SK-N-SH treated with all-trans-retinoic acid at 6 μM for 48 hours (cell line): ENCODE measurements around the gene POMGNT1.

Experiments used
- ATAC-seq: fragments of 200-7000 bp; cut with Tn5 transposase; 3 replicates; pipeline ENCODE4 v1.9.1; 2020; ENCODE audit warnings: mild to moderate bottlenecking, moderate library complexity
- BACH2 ChIP-seq: fragments of 250-450 bp; sonication (Bioruptor Pico); IDR thresholded peaks from 2 replicates; pipeline ENCODE4 v1.9.0; 2021; ENCODE audit warnings: mild to moderate bottlenecking, borderline replicate concordance
- CREB5 ChIP-seq: fragments of 250-450 bp; sonication (Bioruptor Pico); IDR thresholded peaks from 2 replicates; pipeline ENCODE4 v1.5.1; 2020; ENCODE audit warnings: low read depth, mild to moderate bottlenecking, moderate library complexity
- CSDC2 ChIP-seq: fragments of 250-450 bp; sonication (Bioruptor Pico); IDR thresholded peaks from 2 replicates; pipeline ENCODE4 v1.5.0; 2020; ENCODE audit warnings: mild to moderate bottlenecking, moderate library complexity
- CSRNP3 ChIP-seq: fragments of 250-450 bp; sonication (Bioruptor Pico); IDR thresholded peaks from 2 replicates; pipeline ENCODE4 v1.5.1; 2021; ENCODE audit warnings: mild to moderate bottlenecking, moderate library complexity
- ESRRG ChIP-seq: fragments of 250-450 bp; sonication (Bioruptor Pico); IDR thresholded peaks from 2 replicates; pipeline ENCODE4 v1.6.1; 2021; ENCODE audit warnings: mild to moderate bottlenecking
- GLIS3 ChIP-seq: fragments of 250-450 bp; sonication (Bioruptor Pico); IDR thresholded peaks from 2 replicates; pipeline ENCODE4 v1.5.0; 2020; ENCODE audit warnings: mild to moderate bottlenecking, moderate library complexity
- ISL1 ChIP-seq: fragments of 250-450 bp; sonication (Bioruptor Pico); IDR thresholded peaks from 2 replicates; pipeline ENCODE4 v2.1.2; 2022; ENCODE audit warnings: mild to moderate bottlenecking, moderate library complexity
- OSR1 ChIP-seq: fragments of 250-450 bp; sonication (Bioruptor Pico); IDR thresholded peaks from 2 replicates; pipeline ENCODE4 v1.8.0; 2022; ENCODE audit warnings: moderate library complexity, mild to moderate bottlenecking, inconsistent platforms
- PATZ1 ChIP-seq: fragments of 250-450 bp; sonication (Bioruptor Pico); IDR thresholded peaks from 2 replicates; pipeline ENCODE4 v1.8.0; 2020; ENCODE audit warnings: mild to moderate bottlenecking, moderate library complexity, borderline replicate concordance
- RARB ChIP-seq: fragments of 250-450 bp; sonication (Bioruptor Pico); IDR thresholded peaks from 2 replicates; pipeline ENCODE4 v1.8.0; 2021; ENCODE audit warnings: mild to moderate bottlenecking, moderate library complexity
- SNAI2 ChIP-seq: fragments of 250-450 bp; sonication (Bioruptor Pico); IDR thresholded peaks from 2 replicates; pipeline ENCODE4 v1.5.0; 2020; ENCODE audit warnings: mild to moderate bottlenecking, moderate library complexity
- TCF4 ChIP-seq: fragments of 250-450 bp; sonication (Bioruptor Pico); IDR thresholded peaks from 2 replicates; pipeline ENCODE4 v1.8.0; 2021; ENCODE audit warnings: mild to moderate bottlenecking, moderate library complexity, borderline replicate concordance
- TOX ChIP-seq: fragments of 250-450 bp; sonication (Bioruptor Pico); IDR thresholded peaks from 2 replicates; pipeline ENCODE4 v1.8.0; 2021; ENCODE audit warnings: mild to moderate bottlenecking, moderate library complexity, borderline replicate concordance
- ZC3H10 ChIP-seq: fragments of 250-450 bp; sonication (Bioruptor Pico); IDR thresholded peaks from 2 replicates; pipeline ENCODE4 v1.5.1; 2021; ENCODE audit warnings: mild to moderate bottlenecking, moderate library complexity
- ZFP3 ChIP-seq: fragments of 250-450 bp; sonication (Bioruptor Pico); IDR thresholded peaks from 2 replicates; pipeline ENCODE4 v1.5.0; 2020; ENCODE audit warnings: mild to moderate bottlenecking, moderate library complexity
- ZNF565 ChIP-seq: fragments of 450-650 bp; formaldehyde crosslinking; conservative IDR thresholded peaks from 2 replicates; pipeline ENCODE4 v1.5.0; 2020; ENCODE audit warnings: low read depth, mild to moderate bottlenecking, moderate library complexity
- ZNF70 ChIP-seq: fragments of 450-650 bp; formaldehyde crosslinking; IDR thresholded peaks from 2 replicates; pipeline ENCODE4 v1.5.0; 2020; ENCODE audit warnings: mild to moderate bottlenecking, moderate library complexity
- ZNF8 ChIP-seq: fragments of 450-650 bp; formaldehyde crosslinking; IDR thresholded peaks from 2 replicates; pipeline ENCODE4 v1.5.0; 2020; ENCODE audit warnings: mild to moderate bottlenecking, moderate library complexity

The POMGNT1 gene

GRCh38 chr1:46176211-46176865, 21.9 kb downstream of the POMGNT1 start, which contains the start of gene P3R3URF:
Gene P3R3URF (minus strand): TSS chr1:46176488. CDS start chr1:46176471, 17 bp downstream.
- no peak for TF ChIP-seq OSR1
- TF ChIP-seq CSRNP3 (CRISPR knock-in tag): no peak
- no peak for TF ChIP-seq TOX (CRISPR knock-in tag)
- TF ChIP-seq ZNF70 (CRISPR knock-in tag): no peak
- no peak for TF ChIP-seq RARB (CRISPR knock-in tag)
- ATAC-seq: no peak

- ATAC-seq: no peak
- TF ChIP-seq ZFP3: no peak
- no peak for TF ChIP-seq ZC3H10 (CRISPR knock-in tag)
- TF ChIP-seq PATZ1 (CRISPR knock-in tag): no peak
- no peak for TF ChIP-seq CSRNP3 (CRISPR knock-in tag)
- TF ChIP-seq CREB5 (CRISPR knock-in tag): no peak
Measured at GRCh38 chr1:46175243-46175642, 23.0 kb downstream of the POMGNT1 start.

GRCh38 chr1:46174448-46175231, 23.6 kb downstream of the POMGNT1 start, which contains the start of gene TSPAN1:
Gene TSPAN1 (plus strand): TSS chr1:46175087. CDS start chr1:46181108, 6,021 bp downstream.
- TF ChIP-seq GLIS3: no peak
- no peak for TF ChIP-seq ZNF70 (CRISPR knock-in tag)
- ATAC-seq: no peak

- ATAC-seq: peak; percentile 22; the same call in 2 of the 3 replicates
- TF ChIP-seq RARB (CRISPR knock-in tag) (no peak), TCF4 (CRISPR knock-in tag) (no peak), ISL1 (CRISPR knock-in tag) (no peak), ZNF8 (CRISPR knock-in tag) (no peak), CSRNP3 (CRISPR knock-in tag) (no peak), CSDC2 (CRISPR knock-in tag) (no peak), ZNF70 (CRISPR knock-in tag) (no peak), BACH2 (CRISPR knock-in tag) (no peak), SNAI2 (CRISPR knock-in tag) (no peak), PATZ1 (CRISPR knock-in tag) (no peak), ESRRG (CRISPR knock-in tag) (no peak), TOX (CRISPR knock-in tag) (no peak), ZFP3 (no peak), CREB5 (CRISPR knock-in tag) (no peak), ZNF565 (CRISPR knock-in tag) (no peak), OSR1 (no peak)
Measured at GRCh38 chr1:46173361-46173856, 24.8 kb downstream of the POMGNT1 start.
